Chondrocyte (in vitro differentiated cells): ENCODE results near the gene FBH1. TPM values are rescaled to one million over a fixed set of nuclear protein-coding genes. Genes with fewer than 3 reads are reported as not detected.
"Not testable (repeated sequence)": the region's sequence is repeated elsewhere in the genome, so short reads cannot be mapped to it uniquely, and the experiment has no call there.

Experiments
- DNase-seq: peaks from one replicate; pipeline ENCODE4 v3.0.0; 2021; ENCODE audit warnings: mixed read lengths, low spot score
- H3K27ac Mint-ChIP-seq: one replicate; pipeline ENCODE4 v1.8.0; 2021; ENCODE audit warnings: mild to moderate bottlenecking, moderate library complexity, mixed read lengths; ENCODE audit not compliant: unreplicated experiment
- H3K27me3 Mint-ChIP-seq: 2 replicates; pipeline ENCODE4 v1.8.0; 2021; ENCODE audit warnings: low read depth, mixed read lengths
- H3K36me3 Mint-ChIP-seq: 2 replicates; pipeline ENCODE4 v1.8.0; 2021; ENCODE audit warnings: low read depth, mixed read lengths
- H3K4me1 Mint-ChIP-seq: 2 replicates; pipeline ENCODE4 v1.8.0; 2021; ENCODE audit warnings: low read depth, mild to moderate bottlenecking, mixed read lengths
- H3K4me3 Mint-ChIP-seq: one replicate; pipeline ENCODE4 v1.8.0; 2021; ENCODE audit warnings: mild to moderate bottlenecking, moderate library complexity, mixed read lengths; ENCODE audit not compliant: unreplicated experiment
- H3K9me3 Mint-ChIP-seq: 2 replicates; pipeline ENCODE4 v1.8.0; 2021; ENCODE audit warnings: low read depth, mixed read lengths
- CTCF ChIP-seq: fragments of 200-600 bp; sonication (generic); IDR thresholded peaks from 2 replicates; pipeline ENCODE4 v1.5.0; 2021; ENCODE audit warnings: antibody characterized with exemption, mild to moderate bottlenecking, moderate library complexity
- total RNA-seq: library from RNA; stranded (reverse); gene quantifications from 3 replicates; pipeline ENCODE4 v1.2.1, GENCODE V29; 2021

FBH1 gene
- total RNA-seq, 1 donor from 2014 or later, result 62.2 TPM

- peaks cover 2% of the 10 kb centered on the region for H3K4me1 Mint-ChIP-seq
- H3K27me3 Mint-ChIP-seq, result no peaks in the 10 kb centered on the region
- peaks cover 13% of the 10 kb centered on the region for H3K36me3 Mint-ChIP-seq
- no peak overlapping the region for H3K27ac Mint-ChIP-seq
- no peaks in the 10 kb centered on the region for H3K9me3 Mint-ChIP-seq
- H3K4me3 Mint-ChIP-seq, result no peak overlapping the region
- no peak for TF ChIP-seq CTCF
- DNase-seq, result no peak
Measured at GRCh38 chr10:5904227-5904626, 14.2 kb downstream of the FBH1 start.

GRCh38 chr10:5905854-5906507, 15.9 kb downstream of the FBH1 start:
- H3K36me3 Mint-ChIP-seq, result peaks cover 17% of the 10 kb centered on the region
- H3K4me3 Mint-ChIP-seq, result no peak overlapping the region
- no peaks in the 10 kb centered on the region for H3K9me3 Mint-ChIP-seq
- H3K27me3 Mint-ChIP-seq, result no peaks in the 10 kb centered on the region
- no peak for DNase-seq
- no peak overlapping the region for H3K27ac Mint-ChIP-seq
- H3K4me1 Mint-ChIP-seq, result peaks cover 2% of the 10 kb centered on the region
- no peak for TF ChIP-seq CTCF

DNA sequence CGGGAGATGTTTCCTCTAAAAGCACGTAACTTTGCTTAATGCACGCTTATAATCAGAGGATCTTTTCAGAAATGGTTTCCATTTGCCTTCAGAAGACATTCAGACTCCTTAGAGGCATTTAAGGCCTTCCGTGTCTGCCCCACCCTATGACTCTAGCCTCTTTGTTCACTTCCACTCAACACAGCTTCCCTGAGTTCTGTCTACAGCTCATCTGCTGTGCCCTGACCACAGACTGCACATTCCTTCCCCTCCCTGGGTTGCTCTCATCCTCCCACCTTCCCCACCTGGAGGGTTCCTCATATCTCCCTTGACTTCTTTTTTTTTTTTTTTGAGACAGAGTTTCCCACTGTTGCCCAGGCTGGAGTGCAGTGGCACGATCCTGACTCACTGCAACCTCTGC, 16.6 kb downstream of the FBH1 start:
- H3K36me3 Mint-ChIP-seq, result peaks cover 20% of the 10 kb centered on the region
- peaks cover 2% of the 10 kb centered on the region for H3K4me1 Mint-ChIP-seq
- DNase-seq, result no peak
- no peaks in the 10 kb centered on the region for H3K27me3 Mint-ChIP-seq
- no peaks in the 10 kb centered on the region for H3K9me3 Mint-ChIP-seq
- H3K27ac Mint-ChIP-seq, result no peak overlapping the region
- no peak overlapping the region for H3K4me3 Mint-ChIP-seq
- no peak for TF ChIP-seq CTCF

DNA sequence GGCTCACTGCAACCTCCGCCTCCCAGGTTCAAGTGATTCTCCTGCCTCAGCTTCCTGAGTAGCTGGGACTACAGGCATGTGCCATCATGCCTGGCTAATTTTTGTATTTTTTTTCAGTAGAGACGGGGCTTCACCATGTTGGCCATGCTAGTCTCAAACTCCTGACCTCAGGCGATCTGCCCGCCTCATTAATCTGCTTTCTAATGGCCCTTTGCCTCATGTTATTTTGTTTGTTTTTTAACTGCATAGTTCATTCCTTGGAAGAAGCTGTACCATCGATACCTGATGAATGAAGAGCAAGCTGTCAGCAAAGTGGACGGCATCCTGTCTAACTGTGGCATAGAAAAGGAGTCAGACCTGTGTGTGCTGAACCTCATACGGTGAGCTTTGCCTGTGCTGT, 18.6 kb downstream of the FBH1 start:
- not testable (repeated sequence) for H3K4me1 Mint-ChIP-seq, DNase-seq, H3K27ac Mint-ChIP-seq, H3K9me3 Mint-ChIP-seq, H3K27me3 Mint-ChIP-seq, H3K4me3 Mint-ChIP-seq
- peaks cover 32% of the 10 kb centered on the region for H3K36me3 Mint-ChIP-seq

GRCh38 chr10:5910323-5911100, 20.5 kb downstream of the FBH1 start:
- H3K4me1 Mint-ChIP-seq, result no peaks in the 10 kb centered on the region
- no peak overlapping the region for H3K27ac Mint-ChIP-seq
- H3K36me3 Mint-ChIP-seq, result peaks cover 43% of the 10 kb centered on the region
- no peaks in the 10 kb centered on the region for H3K9me3 Mint-ChIP-seq
- TF ChIP-seq CTCF, result no peak
- H3K27me3 Mint-ChIP-seq, result no peaks in the 10 kb centered on the region
- DNase-seq, result no peak
- no peak overlapping the region for H3K4me3 Mint-ChIP-seq

DNA sequence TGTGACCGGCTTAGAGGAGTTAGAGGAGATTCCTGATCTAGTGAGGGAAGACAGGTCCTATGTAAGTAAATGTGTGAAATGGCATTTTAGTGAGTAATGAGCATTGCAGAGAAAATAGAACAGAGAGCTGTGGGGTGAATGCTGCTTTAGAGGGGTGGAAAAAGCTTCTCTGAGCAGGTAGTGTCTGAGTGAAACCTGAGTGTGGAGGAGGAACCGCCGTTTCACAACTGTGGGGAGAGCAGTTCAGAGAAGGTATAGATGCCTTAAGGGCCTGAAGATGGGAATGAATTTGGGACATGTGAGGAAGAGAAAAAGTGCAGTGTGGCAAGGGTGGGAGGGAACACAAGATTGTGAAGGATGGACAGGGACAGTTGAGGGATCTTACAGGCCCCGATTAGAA, 21.6 kb downstream of the FBH1 start:
- no peak overlapping the region for H3K27ac Mint-ChIP-seq
- H3K9me3 Mint-ChIP-seq, result no peaks in the 10 kb centered on the region
- TF ChIP-seq CTCF, result no peak
- H3K27me3 Mint-ChIP-seq, result no peaks in the 10 kb centered on the region
- no peaks in the 10 kb centered on the region for H3K4me1 Mint-ChIP-seq
- DNase-seq, result no peak
- H3K4me3 Mint-ChIP-seq, result no peak overlapping the region
- H3K36me3 Mint-ChIP-seq, result peaks cover 50% of the 10 kb centered on the region
